ENCODE results near the gene TMEM204. TPM values are rescaled to one million over a fixed set of nuclear protein-coding genes. Genes with fewer than 3 reads are reported as not detected.

The TMEM204 gene
- polyA plus RNA-seq, 1 donor from 2014 or later = not detected

DNA sequence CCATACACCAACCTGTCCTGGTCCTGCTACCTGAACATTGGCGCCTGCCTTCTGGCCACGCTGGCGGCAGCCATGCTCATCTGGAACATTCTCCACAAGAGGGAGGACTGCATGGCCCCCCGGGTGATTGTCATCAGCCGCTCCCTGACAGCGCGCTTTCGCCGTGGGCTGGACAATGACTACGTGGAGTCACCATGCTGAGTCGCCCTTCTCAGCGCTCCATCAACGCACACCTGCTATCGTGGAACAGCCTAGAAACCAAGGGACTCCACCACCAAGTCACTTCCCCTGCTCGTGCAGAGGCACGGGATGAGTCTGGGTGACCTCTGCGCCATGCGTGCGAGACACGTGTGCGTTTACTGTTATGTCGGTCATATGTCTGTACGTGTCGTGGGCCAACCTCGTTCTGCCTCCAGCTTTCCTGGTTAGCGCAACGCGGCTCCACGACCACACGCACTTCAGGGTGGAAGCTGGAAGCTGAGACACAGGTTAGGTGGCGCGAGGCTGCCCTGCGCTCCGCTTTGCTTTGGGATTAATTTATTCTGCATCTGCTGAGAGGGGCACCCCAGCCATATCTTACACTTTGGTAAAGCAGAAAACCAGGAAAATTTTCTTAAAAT is 21.5 kb downstream of the TMEM204 start:
- H3K9me3 ChIP-seq (ENCODE audit: low read length) = no peaks in the 10 kb centered on the region
- no peak overlapping the region for H3K4me3 ChIP-seq (ENCODE audit: low read length)
- no peaks in the 10 kb centered on the region for H3K27me3 ChIP-seq (ENCODE audit: insufficient read depth, low read depth, low read length)
- H3K9me2 ChIP-seq (ENCODE audit: insufficient read depth, low read length) = no peaks in the 10 kb centered on the region
- no peak overlapping the region for H3K9ac ChIP-seq (ENCODE audit: low read length)
- no peaks in the 10 kb centered on the region for H3K79me2 ChIP-seq (replicated peaks; ENCODE audit: insufficient read depth, low read length)
- no peaks in the 10 kb centered on the region for H4K20me1 ChIP-seq (ENCODE audit: insufficient read depth)
- H3K36me3 ChIP-seq (ENCODE audit: insufficient read depth, low read length) = peaks cover 5% of the 10 kb centered on the region
- H3K27ac ChIP-seq (ENCODE audit: low read length) = no peak overlapping the region
- TF ChIP-seq SMC3 (conservative IDR thresholded peaks at IDR 0.05; ENCODE audit: poor library complexity) (no peak), MXI1 (conservative IDR thresholded peaks at IDR 0.05; ENCODE audit: poor library complexity, severe bottlenecking) (no peak), EZH2 (IDR thresholded peaks at IDR 0.05; ENCODE audit: borderline replicate concordance, insufficient read depth, low read length, poor library complexity, severe bottlenecking) (no peak), POLR2AphosphoS5 (IDR thresholded peaks at IDR 0.05) (no peak), TAF1 (IDR thresholded peaks at IDR 0.05; ENCODE audit: low read depth) (no peak), EP300 (conservative IDR thresholded peaks at IDR 0.05; ENCODE audit: poor library complexity, severe bottlenecking) (no peak), RAD21 (conservative IDR thresholded peaks at IDR 0.05) (no peak)
- TF ChIP-seq, protein P1, sequence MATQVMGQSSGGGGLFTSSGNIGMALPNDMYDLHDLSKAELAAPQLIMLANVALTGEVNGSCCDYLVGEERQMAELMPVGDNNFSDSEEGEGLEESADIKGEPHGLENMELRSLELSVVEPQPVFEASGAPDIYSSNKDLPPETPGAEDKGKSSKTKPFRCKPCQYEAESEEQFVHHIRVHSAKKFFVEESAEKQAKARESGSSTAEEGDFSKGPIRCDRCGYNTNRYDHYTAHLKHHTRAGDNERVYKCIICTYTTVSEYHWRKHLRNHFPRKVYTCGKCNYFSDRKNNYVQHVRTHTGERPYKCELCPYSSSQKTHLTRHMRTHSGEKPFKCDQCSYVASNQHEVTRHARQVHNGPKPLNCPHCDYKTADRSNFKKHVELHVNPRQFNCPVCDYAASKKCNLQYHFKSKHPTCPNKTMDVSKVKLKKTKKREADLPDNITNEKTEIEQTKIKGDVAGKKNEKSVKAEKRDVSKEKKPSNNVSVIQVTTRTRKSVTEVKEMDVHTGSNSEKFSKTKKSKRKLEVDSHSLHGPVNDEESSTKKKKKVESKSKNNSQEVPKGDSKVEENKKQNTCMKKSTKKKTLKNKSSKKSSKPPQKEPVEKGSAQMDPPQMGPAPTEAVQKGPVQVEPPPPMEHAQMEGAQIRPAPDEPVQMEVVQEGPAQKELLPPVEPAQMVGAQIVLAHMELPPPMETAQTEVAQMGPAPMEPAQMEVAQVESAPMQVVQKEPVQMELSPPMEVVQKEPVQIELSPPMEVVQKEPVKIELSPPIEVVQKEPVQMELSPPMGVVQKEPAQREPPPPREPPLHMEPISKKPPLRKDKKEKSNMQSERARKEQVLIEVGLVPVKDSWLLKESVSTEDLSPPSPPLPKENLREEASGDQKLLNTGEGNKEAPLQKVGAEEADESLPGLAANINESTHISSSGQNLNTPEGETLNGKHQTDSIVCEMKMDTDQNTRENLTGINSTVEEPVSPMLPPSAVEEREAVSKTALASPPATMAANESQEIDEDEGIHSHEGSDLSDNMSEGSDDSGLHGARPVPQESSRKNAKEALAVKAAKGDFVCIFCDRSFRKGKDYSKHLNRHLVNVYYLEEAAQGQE (IDR thresholded peaks at IDR 0.05; ENCODE audit: borderline replicate concordance) = no peak
- TF ChIP-seq, protein P2, sequence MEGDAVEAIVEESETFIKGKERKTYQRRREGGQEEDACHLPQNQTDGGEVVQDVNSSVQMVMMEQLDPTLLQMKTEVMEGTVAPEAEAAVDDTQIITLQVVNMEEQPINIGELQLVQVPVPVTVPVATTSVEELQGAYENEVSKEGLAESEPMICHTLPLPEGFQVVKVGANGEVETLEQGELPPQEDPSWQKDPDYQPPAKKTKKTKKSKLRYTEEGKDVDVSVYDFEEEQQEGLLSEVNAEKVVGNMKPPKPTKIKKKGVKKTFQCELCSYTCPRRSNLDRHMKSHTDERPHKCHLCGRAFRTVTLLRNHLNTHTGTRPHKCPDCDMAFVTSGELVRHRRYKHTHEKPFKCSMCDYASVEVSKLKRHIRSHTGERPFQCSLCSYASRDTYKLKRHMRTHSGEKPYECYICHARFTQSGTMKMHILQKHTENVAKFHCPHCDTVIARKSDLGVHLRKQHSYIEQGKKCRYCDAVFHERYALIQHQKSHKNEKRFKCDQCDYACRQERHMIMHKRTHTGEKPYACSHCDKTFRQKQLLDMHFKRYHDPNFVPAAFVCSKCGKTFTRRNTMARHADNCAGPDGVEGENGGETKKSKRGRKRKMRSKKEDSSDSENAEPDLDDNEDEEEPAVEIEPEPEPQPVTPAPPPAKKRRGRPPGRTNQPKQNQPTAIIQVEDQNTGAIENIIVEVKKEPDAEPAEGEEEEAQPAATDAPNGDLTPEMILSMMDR (IDR thresholded peaks at IDR 0.05; ENCODE audit: poor library complexity, severe bottlenecking) = no peak
- no peak overlapping the region for H3K4me2 ChIP-seq (ENCODE audit: low read length)
- H3F3A ChIP-seq (ENCODE audit: insufficient read depth, low read length, poor library complexity, severe bottlenecking) = no peaks in the 10 kb centered on the region
- H2AFZ ChIP-seq (ENCODE audit: low read depth, low read length) = no peak overlapping the region

DNA sequence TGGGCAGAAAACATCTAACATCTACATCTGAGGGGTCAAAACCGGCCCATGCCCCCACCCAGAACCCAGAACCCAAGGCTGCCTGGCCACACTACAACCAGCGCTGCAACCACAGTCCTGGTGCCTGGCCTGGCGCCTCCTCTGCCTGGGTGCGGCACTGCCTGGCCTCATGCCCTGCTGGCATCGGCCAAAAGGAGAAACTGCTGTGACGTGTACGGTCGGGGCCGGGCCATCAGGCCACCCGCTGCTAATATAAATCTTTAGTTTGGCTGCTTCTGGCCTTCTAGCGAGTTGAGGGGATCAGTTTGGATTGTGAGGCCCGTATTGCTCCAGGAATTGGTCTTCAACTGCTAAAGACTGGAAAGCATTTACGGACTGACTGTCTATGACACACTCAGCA is 22.8 kb downstream of the TMEM204 start:
- Histone ChIP-seq H3K79me2 (replicated peaks; ENCODE audit: insufficient read depth, low read length) (no peaks in the 10 kb centered on the region), H3K9ac (ENCODE audit: low read length) (no peak overlapping the region), H3K36me3 (ENCODE audit: insufficient read depth, low read length) (peaks cover 5% of the 10 kb centered on the region), H3K4me3 (ENCODE audit: low read length) (no peak overlapping the region), H3F3A (ENCODE audit: insufficient read depth, low read length, poor library complexity, severe bottlenecking) (no peaks in the 10 kb centered on the region), H3K27me3 (ENCODE audit: insufficient read depth, low read depth, low read length) (no peaks in the 10 kb centered on the region), H3K4me2 (ENCODE audit: low read length) (no peak overlapping the region), H3K9me3 (ENCODE audit: low read length) (no peaks in the 10 kb centered on the region), H4K20me1 (ENCODE audit: insufficient read depth) (no peaks in the 10 kb centered on the region), H3K27ac (ENCODE audit: low read length) (no peak overlapping the region), H3K9me2 (ENCODE audit: insufficient read depth, low read length) (no peaks in the 10 kb centered on the region), H2AFZ (ENCODE audit: low read depth, low read length) (no peak overlapping the region)
- TF ChIP-seq POLR2AphosphoS5 (IDR thresholded peaks at IDR 0.05) (no peak), RAD21 (conservative IDR thresholded peaks at IDR 0.05) (no peak), EZH2 (IDR thresholded peaks at IDR 0.05; ENCODE audit: borderline replicate concordance, insufficient read depth, low read length, poor library complexity, severe bottlenecking) (no peak), SMC3 (conservative IDR thresholded peaks at IDR 0.05; ENCODE audit: poor library complexity) (no peak), EP300 (conservative IDR thresholded peaks at IDR 0.05; ENCODE audit: poor library complexity, severe bottlenecking) (no peak), TAF1 (IDR thresholded peaks at IDR 0.05; ENCODE audit: low read depth) (no peak), MXI1 (conservative IDR thresholded peaks at IDR 0.05; ENCODE audit: poor library complexity, severe bottlenecking) (no peak)
- TF ChIP-seq, protein P1 (IDR thresholded peaks at IDR 0.05; ENCODE audit: borderline replicate concordance) = no peak
- TF ChIP-seq, protein P2 (IDR thresholded peaks at IDR 0.05; ENCODE audit: poor library complexity, severe bottlenecking) = no peak

All from neural cell (in vitro differentiated cells).